GM04503 (cell line): Measurements from ENCODE around the gene NUTM2F.
"Not testable (repeated sequence)": the region's sequence is repeated elsewhere in the genome, so short reads cannot be mapped to it uniquely, and the experiment has no call there.

ENCODE experiments used
- DNase-seq: peaks from one replicate; pipeline ENCODE4 v3.0.0-alpha.2; 2012; ENCODE audit warnings: low read depth

Gene NUTM2F

GRCh38 chr9:94315034-94315984 is 13.1 kb downstream of the NUTM2F start:
- DNase-seq: not testable (repeated sequence)

GRCh38 chr9:94303321-94303720 is 25.1 kb downstream of the NUTM2F start:
- DNase-seq: no peak

GRCh38 chr9:94302426-94302825 is 26.0 kb downstream of the NUTM2F start:
- DNase-seq: no peak

DNA sequence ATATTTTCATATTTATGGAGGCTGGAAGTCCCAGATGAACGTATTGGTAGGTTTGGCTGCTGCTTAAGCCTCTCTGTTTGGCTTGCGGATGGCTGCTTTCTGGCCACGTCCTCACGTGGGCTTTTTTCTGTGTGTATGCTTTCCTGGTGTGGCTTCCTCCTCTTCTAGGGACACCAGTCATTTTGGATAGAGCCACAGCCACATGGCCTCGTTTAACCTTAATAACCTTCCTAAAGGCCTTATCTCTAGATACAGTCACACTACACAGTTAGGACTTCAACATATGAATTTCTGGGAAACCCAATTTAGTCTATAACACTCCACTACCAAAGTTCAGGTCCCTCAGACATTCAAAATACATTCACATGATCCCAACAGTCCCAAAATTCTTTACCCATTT is 26.9 kb downstream of the NUTM2F start:
- no peak for DNase-seq

- no peak for DNase-seq
Measured at GRCh38 chr9:94300470-94301301, 27.8 kb downstream of the NUTM2F start.

DNA sequence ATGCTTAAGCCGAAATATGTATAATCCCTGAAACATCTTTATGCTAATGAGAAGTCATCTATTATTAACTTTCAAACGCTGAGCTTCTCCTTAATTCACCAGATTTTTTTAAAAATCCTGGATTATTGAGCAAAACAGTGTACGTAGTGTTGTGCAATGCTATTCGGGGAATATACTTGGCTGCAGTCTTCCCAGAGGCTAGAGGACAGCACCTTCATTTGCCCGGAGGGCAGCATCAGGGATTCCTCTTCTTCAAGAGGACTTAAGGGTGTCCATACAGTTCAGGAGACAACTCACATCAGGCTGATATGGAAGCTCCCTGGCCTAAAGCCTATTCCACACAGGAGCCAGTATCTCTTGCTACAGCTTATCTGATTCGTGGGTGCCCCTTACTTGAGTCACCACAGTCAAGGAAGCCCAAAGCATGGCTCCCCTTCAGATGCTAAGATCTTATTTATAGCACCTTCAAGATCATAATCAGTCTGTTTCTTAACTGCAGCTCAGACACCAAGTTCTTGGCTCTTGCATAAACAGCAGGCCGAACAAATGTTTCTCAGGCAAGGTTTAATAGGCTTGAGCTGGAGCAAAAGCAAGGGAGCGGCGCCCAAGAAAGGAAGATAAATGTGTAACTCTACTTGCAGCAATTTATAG is 29.4 kb downstream of the NUTM2F start:
- DNase-seq: no peak

DNA sequence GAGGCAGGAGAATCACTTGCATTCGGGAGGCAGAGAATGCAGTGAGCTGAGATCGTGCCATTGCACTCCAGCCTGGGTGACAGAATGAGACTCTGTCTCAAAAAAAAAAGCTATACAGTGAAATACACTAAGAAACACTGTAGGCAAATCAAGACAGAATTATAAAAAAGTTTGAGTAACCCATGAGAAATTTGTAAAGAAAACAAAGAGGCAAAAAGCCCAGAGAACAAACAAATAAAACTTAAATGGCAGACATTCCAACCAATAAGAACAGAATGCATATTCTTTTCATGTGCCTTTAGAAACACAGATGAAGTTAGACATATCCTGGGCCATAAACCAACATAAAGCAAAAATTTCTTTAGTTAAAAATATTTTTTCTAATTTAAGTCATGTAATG is 38.8 kb downstream of the NUTM2F start:
- no peak for DNase-seq

DNA sequence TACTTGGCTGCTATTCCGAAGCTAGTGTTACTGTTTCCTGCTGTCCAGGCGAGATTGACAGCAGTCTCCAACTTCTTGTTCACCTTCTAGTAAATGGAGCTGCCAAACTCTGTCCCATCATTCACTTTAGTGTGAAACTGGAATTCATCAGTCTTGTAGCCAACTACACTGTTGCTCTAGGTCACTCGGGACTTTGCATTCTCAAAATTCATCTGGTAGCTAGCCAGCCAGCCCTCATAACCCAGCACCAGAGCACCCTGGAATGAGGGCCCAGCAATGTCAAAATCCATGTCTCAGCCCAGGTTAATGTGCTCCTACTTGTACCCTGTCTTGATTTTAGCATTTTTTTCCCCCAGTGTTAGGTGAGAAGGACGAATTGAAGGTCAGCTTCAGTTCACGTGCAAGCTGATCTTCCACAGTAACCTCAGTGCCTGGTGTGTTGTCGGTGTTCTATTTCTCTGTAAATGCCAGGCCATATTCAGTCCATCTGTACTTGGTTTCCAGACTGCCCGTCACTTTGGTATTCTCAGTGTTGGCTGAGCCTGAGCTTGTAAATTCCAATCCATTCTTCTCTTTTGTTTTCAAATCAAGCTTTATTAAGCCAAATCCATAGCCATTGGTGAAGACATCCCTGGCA is 40.4 kb downstream of the NUTM2F start:
- DNase-seq: no peak

DNA sequence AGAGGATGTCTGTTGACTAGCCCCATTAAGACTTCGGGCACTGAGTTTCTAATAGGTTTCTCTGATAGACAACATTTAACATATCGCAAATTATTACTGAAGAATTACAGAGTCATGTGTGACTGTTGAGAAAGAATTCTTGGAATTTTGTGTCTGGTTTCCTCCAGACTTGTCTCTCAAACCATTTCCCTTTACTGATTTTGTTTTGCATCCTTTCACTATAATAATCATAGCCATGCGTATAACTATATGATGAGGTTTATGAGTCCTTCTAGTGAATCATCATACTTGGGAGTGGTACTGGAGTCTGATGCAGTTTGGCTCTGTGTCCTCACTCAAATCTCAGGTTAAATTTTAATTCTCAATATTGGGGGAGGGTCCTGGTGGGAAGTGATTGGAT is 42.3 kb downstream of the NUTM2F start:
- no peak for DNase-seq

- no peak for DNase-seq
Measured at GRCh38 chr9:94281101-94281500, 47.3 kb downstream of the NUTM2F start.

DNA sequence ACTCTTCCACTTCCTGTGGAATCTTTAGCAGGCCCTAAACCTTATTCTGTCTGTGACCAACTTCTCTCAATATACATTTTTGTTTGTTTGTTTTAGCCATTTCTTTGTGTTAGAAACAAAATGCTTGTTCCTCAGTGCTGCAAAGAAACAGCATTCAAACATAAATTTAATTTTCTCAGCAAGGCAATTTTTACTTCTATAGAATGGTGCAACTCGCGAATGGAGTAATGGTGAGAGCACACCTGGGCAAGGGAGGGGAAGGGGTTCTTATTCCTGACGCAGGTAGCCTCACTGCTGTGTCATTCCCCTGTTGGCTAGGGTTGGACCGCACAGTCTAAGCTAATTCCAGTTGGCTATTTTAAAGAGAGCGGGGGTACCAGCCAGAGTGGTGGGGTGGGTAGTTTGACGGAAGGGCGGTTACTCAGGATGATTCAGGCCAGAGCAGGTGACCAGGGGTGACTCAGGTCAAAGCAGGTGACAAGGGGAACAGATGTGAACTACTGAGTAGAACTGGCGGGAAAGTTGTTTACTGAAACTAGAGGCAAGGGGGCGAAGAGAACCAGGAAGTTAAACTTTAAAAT is 47.9 kb downstream of the NUTM2F start:
- no peak for DNase-seq

DNA sequence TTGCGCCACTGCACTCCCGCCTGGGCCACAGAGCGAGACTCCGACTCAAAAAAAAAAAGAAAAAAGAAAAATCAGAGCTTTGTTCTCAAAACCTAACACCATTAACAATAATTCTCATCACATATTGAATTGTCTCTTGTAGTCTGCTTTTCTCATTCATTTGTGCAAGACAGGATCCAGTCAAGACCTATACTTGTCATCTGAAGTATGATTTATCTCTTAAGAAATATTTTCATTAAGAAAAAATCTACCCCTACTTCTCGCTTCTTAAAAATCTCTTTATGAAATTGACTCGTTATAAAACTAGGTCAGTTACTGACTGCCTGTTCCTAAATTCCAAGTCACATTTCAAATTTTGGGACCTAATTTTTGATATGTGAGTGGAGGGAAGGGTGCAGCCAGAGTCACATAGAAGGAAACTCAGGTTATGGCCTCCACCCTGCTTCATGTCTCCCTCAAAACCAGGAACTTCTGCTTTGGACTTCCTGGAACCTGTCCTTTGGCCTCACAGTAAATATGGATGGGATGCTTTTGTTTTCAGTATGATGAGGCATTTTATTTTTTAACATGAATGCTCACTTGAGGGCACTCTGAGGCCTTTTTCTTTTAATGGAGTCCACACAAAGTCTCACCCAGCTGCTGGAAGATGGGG is 50.4 kb downstream of the NUTM2F start:
- DNase-seq: no peak

DNA sequence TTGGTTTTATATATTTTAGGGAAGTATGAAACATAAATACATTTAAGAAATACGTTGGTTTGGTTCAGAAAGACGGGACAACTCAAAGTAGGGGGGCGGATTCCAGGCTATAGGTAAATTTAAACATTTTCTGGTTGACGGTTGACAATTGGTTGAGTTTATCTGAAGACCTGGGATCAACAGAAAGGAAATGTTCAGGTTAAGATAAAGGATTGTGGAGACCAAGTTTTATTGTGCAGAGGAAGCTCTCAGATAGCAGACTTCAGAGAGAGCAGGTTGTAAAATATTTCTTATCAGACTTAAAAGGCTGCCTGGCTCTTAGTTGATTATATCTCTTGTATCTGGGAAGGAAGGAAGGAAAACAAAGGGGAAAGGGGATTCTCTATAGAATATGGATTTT is 51.4 kb downstream of the NUTM2F start:
- not testable (repeated sequence) for DNase-seq

DNA sequence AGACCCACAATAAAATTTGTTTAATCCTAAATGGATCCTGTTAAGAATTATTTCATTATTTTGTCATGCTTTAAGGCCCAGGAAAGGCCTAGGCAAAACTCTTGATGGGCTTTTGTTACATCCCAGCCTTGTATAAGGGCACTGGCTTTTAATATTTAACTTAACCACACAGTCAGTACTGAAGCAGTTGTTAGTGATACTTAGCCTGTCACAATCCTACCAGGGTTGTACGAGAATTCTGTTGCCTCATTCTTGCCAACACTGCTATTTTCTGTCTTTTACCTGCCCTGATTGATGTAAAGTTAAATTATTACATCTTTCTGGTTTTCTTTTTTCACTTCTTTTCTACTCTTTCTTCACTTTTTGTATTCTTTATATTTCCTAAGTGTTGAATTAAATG is 58.4 kb downstream of the NUTM2F start:
- DNase-seq: no peak

DNA sequence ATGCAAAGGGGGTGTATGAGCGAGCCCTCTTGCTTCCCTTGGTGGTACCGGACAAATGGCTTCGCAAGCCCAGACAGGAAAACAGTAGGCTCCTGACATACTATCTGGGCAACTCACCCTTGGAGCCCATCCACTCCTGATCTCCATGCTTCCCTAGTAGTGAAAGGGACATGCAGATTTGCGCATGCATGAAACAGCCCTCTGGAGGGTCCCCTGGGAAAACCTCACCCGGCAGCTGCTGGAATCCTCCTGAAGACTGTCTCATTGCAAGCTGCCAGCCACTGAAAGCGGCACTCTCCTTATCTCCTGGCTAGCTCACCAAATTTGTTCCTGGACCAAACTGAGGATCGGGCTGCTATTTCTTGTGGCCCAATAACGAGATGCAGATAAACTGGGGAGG is 59.2 kb downstream of the NUTM2F start:
- DNase-seq: no peak
